Skeletal muscle satellite cell (primary cell): Measurements from ENCODE around the gene LTA4H.

Experiments used
- H3K27me3 ChIP-seq: 2 replicates; pipeline ENCODE4 v1.7.0; 2013; ENCODE audit warnings: low read length; ENCODE audit not compliant: control insufficient read depth, insufficient read depth
- H3K36me3 ChIP-seq: 2 replicates; pipeline ENCODE4 v1.7.0; 2013; ENCODE audit warnings: mild to moderate bottlenecking, control low read depth, low read length; ENCODE audit not compliant: insufficient read depth
- H3K4me1 ChIP-seq: 2 replicates; pipeline ENCODE4 v1.7.0; 2013; ENCODE audit warnings: low read length; ENCODE audit not compliant: control insufficient read depth, insufficient read depth
- H3K4me2 ChIP-seq: 2 replicates; pipeline ENCODE4 v1.7.0; 2013; ENCODE audit warnings: mild to moderate bottlenecking, low read length
- H3K4me3 ChIP-seq: 2 replicates; pipeline ENCODE4 v1.7.0; 2013; ENCODE audit warnings: low read length
- H3K9ac ChIP-seq: 2 replicates; pipeline ENCODE4 v1.7.0; 2013; ENCODE audit warnings: mild to moderate bottlenecking, low read depth, low read length, moderate library complexity
- H3K9me3 ChIP-seq: replicated peaks from 2 replicates; pipeline ENCODE4 v1.7.0; 2013; ENCODE audit warnings: mild to moderate bottlenecking, control low read depth, low read length

LTA4H gene

GRCh38 chr12:95966287-95966870 lies 69.0 kb downstream of the LTA4H start:
- no peak overlapping the region for H3K4me3 ChIP-seq
- H3K4me2 ChIP-seq: no peak overlapping the region
- no peaks in the 10 kb centered on the region for H3K4me1 ChIP-seq
- no peaks in the 10 kb centered on the region for H3K36me3 ChIP-seq
- peaks cover 9% of the 10 kb centered on the region for H3K27me3 ChIP-seq
- H3K9me3 ChIP-seq: no peaks in the 10 kb centered on the region
- no peak overlapping the region for H3K9ac ChIP-seq

GRCh38 chr12:95963096-95963495 lies 72.3 kb downstream of the LTA4H start:
- Histone ChIP-seq H3K4me1 (no peaks in the 10 kb centered on the region), H3K27me3 (peaks cover 19% of the 10 kb centered on the region), H3K9ac (no peak overlapping the region), H3K4me3 (no peak overlapping the region), H3K36me3 (no peaks in the 10 kb centered on the region), H3K4me2 (no peak overlapping the region), H3K9me3 (no peaks in the 10 kb centered on the region)

GRCh38 chr12:95962222-95962621 lies 73.2 kb downstream of the LTA4H start:
- Histone ChIP-seq H3K4me3 (no peak overlapping the region), H3K4me1 (no peaks in the 10 kb centered on the region)

GRCh38 chr12:95960241-95960640 lies 75.1 kb downstream of the LTA4H start:
- Histone ChIP-seq H3K4me1 (no peaks in the 10 kb centered on the region), H3K4me3 (no peak overlapping the region), H3K9ac (no peak overlapping the region), H3K9me3 (no peaks in the 10 kb centered on the region), H3K27me3 (peaks cover 19% of the 10 kb centered on the region), H3K4me2 (no peak overlapping the region), H3K36me3 (no peaks in the 10 kb centered on the region)

More at GRCh38 chr12:95962222-95962621, 73.2 kb downstream of the LTA4H start:
- Histone ChIP-seq H3K9ac (no peak overlapping the region), H3K36me3 (no peaks in the 10 kb centered on the region), H3K4me2 (no peak overlapping the region), H3K27me3 (peaks cover 19% of the 10 kb centered on the region), H3K9me3 (no peaks in the 10 kb centered on the region)

- Histone ChIP-seq H3K4me1 (no peaks in the 10 kb centered on the region), H3K4me3 (no peak overlapping the region), H3K9ac (no peak overlapping the region), H3K4me2 (no peak overlapping the region), H3K27me3 (peaks cover 24% of the 10 kb centered on the region), H3K36me3 (no peaks in the 10 kb centered on the region), H3K9me3 (no peaks in the 10 kb centered on the region)
Measured at GRCh38 chr12:95959107-95959506, 76.3 kb downstream of the LTA4H start.

GRCh38 chr12:95956557-95957145 lies 78.7 kb downstream of the LTA4H start:
- H3K36me3 ChIP-seq: no peaks in the 10 kb centered on the region
- H3K4me1 ChIP-seq: no peaks in the 10 kb centered on the region
- no peak overlapping the region for H3K4me2 ChIP-seq
- no peaks in the 10 kb centered on the region for H3K9me3 ChIP-seq
- H3K27me3 ChIP-seq: peaks cover 28% of the 10 kb centered on the region
- no peak overlapping the region for H3K9ac ChIP-seq
- no peak overlapping the region for H3K4me3 ChIP-seq

GRCh38 chr12:95955549-95956159 lies 79.7 kb downstream of the LTA4H start:
- Histone ChIP-seq H3K9ac (no peak overlapping the region), H3K36me3 (no peaks in the 10 kb centered on the region), H3K27me3 (peaks cover 25% of the 10 kb centered on the region), H3K4me2 (no peak overlapping the region), H3K4me1 (no peaks in the 10 kb centered on the region), H3K4me3 (no peak overlapping the region), H3K9me3 (no peaks in the 10 kb centered on the region)

- no peak overlapping the region for H3K9ac ChIP-seq
- H3K27me3 ChIP-seq: peaks cover 34% of the 10 kb centered on the region
- H3K36me3 ChIP-seq: no peaks in the 10 kb centered on the region
- H3K9me3 ChIP-seq: no peaks in the 10 kb centered on the region
- no peak overlapping the region for H3K4me2 ChIP-seq
- H3K4me1 ChIP-seq: no peaks in the 10 kb centered on the region
- H3K4me3 ChIP-seq: no peak overlapping the region
Measured at GRCh38 chr12:95953000-95953399, 82.4 kb downstream of the LTA4H start.

- Histone ChIP-seq H3K9ac (no peak overlapping the region), H3K4me1 (no peaks in the 10 kb centered on the region), H3K4me3 (no peak overlapping the region), H3K9me3 (no peaks in the 10 kb centered on the region), H3K36me3 (no peaks in the 10 kb centered on the region), H3K27me3 (peaks cover 34% of the 10 kb centered on the region), H3K4me2 (no peak overlapping the region)
Measured at GRCh38 chr12:95951515-95951914, 83.9 kb downstream of the LTA4H start.
